Tongue (tissue), 3 donors: ENCODE data around the gene ANGPTL7. TPM values are rescaled to one million over a fixed set of nuclear protein-coding genes. Genes with fewer than 3 reads are reported as not detected.
A peak's percentile ranks its signal among the peaks of the same experiment; 100 is the strongest.

Source experiments
- DNase-seq: peaks from one replicate; pipeline ENCODE4 v3.0.0-alpha.2; 2015
- small RNA-seq: library from RNA; depleted of rRNA; stranded (forward); fragments of <200 nt; gene quantifications from one replicate; pipeline ENCODE3, GENCODE V24; 2014; ENCODE audit warnings: low replicate concordance
- total RNA-seq: library from RNA; depleted of rRNA; stranded (reverse); fragments of >200 nt; gene quantifications from one replicate; pipeline ENCODE4 v1.2.3, GENCODE V29; 2014

ANGPTL7 gene
- total RNA-seq, 1 donor from 2014 or later = 12.0 TPM

GRCh38 chr1:11207898-11208611 lies 18.9 kb downstream of the ANGPTL7 start:
- no peak for DNase-seq

DNA sequence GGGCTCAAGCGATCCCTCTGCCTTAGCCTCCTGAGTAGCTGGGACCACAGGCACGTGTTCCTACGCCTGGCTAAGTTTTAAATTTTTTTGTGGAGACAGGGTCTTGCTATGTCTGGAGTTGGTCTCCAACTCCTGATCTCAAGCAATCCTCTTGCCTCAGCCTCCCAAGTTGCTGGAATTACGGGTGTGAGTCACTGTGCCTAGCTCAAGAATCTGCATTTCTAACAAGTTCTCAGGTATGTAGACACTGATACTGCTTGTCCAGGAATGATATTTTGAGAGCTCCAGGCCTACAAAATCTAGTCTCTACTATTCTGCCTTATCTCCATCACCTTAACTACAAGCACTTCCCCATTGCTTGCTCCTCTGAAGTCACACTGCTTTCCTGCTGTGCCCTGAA lies 22.3 kb downstream of the ANGPTL7 start:
- no peak for DNase-seq

GRCh38 chr1:11211925-11212587 lies 22.9 kb downstream of the ANGPTL7 start:
- no peak for DNase-seq

GRCh38 chr1:11214698-11215380 lies 25.7 kb downstream of the ANGPTL7 start:
- peak; percentile 53 for DNase-seq

GRCh38 chr1:11215381-11216005 lies 26.3 kb downstream of the ANGPTL7 start:
- DNase-seq = no peak

- DNase-seq = no peak
These were observed 26.9 kb downstream of the ANGPTL7 start for GRCh38 chr1:11216074-11216473.

DNA sequence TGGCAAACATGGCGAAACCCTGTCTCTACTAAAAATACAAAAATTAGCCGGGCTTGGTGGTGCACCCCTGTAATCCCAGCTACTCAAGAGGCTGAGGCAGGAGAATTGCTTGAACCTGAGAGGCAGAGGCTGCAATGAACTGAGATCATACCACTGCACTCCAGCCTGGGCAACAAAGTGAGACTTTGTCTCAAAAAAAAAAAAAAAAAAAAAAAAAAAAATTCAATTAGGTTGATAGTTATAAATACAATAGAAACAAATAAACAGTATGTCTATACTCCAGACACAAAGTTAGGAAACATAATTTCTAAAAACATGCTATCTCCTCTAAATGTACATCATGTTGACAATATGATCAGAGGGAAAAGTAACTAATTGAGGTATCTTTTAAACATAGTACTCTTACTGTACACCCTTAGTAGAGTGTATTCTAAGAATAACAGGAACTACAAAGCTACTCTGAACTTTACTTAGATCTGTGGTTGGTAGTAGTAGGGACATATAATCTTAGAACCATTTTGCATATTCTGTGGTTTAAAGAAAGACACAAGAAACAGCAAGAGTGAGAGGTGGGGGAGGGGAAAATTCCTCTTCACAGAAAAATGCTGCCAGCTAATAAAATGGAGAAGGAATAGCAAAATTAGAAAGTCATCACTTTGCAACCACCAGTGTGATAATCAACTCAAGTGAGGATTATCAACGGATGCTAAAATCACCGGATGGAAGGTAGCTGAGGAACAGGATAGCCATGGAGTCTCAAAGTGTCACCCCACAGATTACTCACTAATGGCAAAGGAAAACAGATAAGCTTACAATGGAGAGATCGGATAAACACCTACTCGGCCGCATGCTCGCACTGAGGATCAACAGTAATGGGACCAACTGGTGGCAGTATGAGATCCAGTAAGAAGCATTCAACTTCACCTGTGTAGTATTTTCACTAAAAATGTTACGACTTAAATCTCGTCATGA lies 38.2 kb downstream of the ANGPTL7 start:
- no peak for DNase-seq

- DNase-seq = no peak
These were observed 40.0 kb downstream of the ANGPTL7 start for GRCh38 chr1:11229203-11229602.

- no peak for DNase-seq
These were observed 44.1 kb downstream of the ANGPTL7 start for GRCh38 chr1:11233208-11233607.

- DNase-seq = no peak
These were observed 48.2 kb downstream of the ANGPTL7 start for GRCh38 chr1:11237356-11237755.

- no peak for DNase-seq
These were observed 49.2 kb downstream of the ANGPTL7 start for GRCh38 chr1:11238311-11238710.

GRCh38 chr1:11245248-11245647 lies 56.1 kb downstream of the ANGPTL7 start:
- no peak for DNase-seq

Small RNA genes within 50 kb of the gene (small RNA-seq; reads per million reads assigned to genes)
- gene RNU6-291P (not detected), gene RNU6-537P (not detected), gene RPL39P6 (not detected)

Other genes starting within 250 kb of the ANGPTL7 start
- gene TARDBP, start 176.7 kb upstream of the ANGPTL7 start, total RNA-seq = 218 TPM
- not detected for gene MASP2, start 142.1 kb upstream of the ANGPTL7 start, total RNA-seq
- 25.7 TPM for gene SRM, start 129.3 kb upstream of the ANGPTL7 start, total RNA-seq
- 39.7 TPM for gene EXOSC10, start 89.5 kb upstream of the ANGPTL7 start, total RNA-seq
- 44.5 TPM for gene MTOR, start 73.2 kb downstream of the ANGPTL7 start, total RNA-seq
- gene UBIAD1, start 83.8 kb downstream of the ANGPTL7 start, total RNA-seq = 11.6 TPM